ENCODE measurements around the gene OGFOD3.
"Not testable (repeated sequence)": the region's sequence is repeated elsewhere in the genome, so short reads cannot be mapped to it uniquely, and the experiment has no call there.

Gene OGFOD3, protein sequence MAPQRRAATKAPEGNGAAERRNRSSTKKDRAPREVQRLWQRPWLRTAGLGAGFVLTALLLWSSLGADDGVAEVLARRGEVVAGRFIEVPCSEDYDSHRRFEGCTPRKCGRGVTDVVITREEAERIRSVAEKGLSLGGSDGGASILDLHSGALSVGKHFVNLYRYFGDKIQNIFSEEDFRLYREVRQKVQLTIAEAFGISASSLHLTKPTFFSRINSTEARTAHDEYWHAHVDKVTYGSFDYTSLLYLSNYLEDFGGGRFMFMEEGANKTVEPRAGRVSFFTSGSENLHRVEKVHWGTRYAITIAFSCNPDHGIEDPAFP

DNA sequence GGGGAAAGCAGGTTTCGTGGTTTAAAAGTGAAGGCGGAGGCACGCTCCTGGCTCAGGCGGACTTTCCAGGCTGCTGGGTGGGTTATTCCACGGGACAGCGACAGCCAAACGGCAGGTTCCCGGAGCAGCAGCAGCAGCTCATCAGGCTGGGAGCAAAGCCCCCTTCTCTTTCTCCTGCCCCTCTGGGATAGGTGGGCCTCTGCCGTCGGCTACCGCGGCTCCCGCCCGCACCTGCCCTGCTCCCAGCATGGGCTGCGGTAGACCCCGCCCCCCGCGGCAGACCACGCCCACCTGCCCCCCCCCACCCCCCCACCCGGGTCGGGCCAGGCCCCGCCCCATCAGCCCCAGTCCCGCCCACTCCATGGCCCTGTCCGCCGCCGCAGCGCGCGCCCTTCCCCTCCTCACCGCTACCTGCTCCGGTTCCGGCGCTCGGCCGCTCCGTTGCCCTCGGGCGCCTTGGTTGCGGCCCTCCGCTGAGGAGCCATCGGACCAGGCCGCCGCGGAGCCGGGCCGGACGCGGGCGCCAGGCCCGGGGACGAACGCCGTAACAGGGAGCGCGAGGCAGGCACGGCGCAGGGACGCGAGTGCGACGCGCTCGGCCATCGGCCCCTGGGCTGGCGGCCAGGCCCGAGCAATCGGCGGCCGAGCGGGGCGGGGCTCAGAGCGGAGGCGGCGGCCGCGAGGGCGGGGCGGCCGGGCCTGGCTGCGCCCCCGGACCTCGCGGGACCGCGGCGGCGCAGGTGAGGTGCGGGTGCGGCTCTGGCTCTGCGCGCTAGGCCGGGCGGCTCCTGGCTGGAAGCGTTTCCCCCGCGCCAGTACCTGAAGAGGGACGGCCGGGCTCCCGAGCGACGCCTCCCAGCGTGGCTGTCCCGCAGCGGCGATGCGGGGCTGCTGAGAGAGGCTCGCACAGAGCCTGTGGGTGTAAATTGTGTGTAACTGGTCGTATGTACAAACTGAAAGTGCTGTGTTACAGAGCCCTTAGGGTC is at the start of gene OGFOD3, which contains the start of gene HEXD:
Gene OGFOD3 (minus strand): TSS at position 586 of the 986 bp plus-strand sequence. CDS start 101 bp downstream, at position 485.
Gene HEXD (plus strand): TSS at position 347 of the 986 bp plus-strand sequence. CDS start 1,453 bp downstream, outside the sequence.
- peak; percentile 64 to 68 for DNase-seq (ENCODE audit: low read depth in 2 of 2, low spot score in 1 of 2)

- DNase-seq (ENCODE audit: low read depth in 2 of 2, low spot score in 1 of 2), result no peak
Observed at GRCh38 chr17:82465023-82465603, 46.7 kb upstream of the OGFOD3 start.

DNA sequence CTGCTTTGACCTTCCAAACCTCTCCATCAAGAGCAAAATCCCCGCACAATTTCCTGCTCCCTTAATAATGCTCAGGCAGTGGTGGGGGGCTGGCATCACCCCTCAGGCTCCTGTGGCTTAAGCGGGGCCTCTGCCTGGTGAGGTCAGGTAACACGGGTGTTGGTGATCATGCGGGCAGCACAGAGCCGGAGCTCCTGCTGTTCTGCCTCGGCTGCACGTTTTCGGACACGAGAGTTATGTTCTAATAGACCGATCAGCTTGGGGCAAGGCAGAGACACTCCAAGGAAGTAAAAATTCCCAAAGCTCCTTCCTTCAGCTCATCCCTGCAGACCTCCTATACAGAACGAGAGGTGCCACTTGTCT is 46.2 kb upstream of the OGFOD3 start:
- no peak for DNase-seq (ENCODE audit: low read depth in 2 of 2, low spot score in 1 of 2)

- no peak for DNase-seq (ENCODE audit: low read depth in 2 of 2, low spot score in 1 of 2)
Observed at GRCh38 chr17:82463925-82464566, 45.7 kb upstream of the OGFOD3 start.

GRCh38 chr17:82463391-82463790 is 45.0 kb upstream of the OGFOD3 start:
- no peak for DNase-seq (ENCODE audit: low read depth in 2 of 2, low spot score in 1 of 2)

GRCh38 chr17:82461827-82462524 is 43.6 kb upstream of the OGFOD3 start:
- no peak for DNase-seq (ENCODE audit: low read depth in 2 of 2, low spot score in 1 of 2)

- not testable (repeated sequence) for DNase-seq (ENCODE audit: low read depth in 2 of 2, low spot score in 1 of 2)
Observed at GRCh38 chr17:82459936-82460335, 41.5 kb upstream of the OGFOD3 start.

DNA sequence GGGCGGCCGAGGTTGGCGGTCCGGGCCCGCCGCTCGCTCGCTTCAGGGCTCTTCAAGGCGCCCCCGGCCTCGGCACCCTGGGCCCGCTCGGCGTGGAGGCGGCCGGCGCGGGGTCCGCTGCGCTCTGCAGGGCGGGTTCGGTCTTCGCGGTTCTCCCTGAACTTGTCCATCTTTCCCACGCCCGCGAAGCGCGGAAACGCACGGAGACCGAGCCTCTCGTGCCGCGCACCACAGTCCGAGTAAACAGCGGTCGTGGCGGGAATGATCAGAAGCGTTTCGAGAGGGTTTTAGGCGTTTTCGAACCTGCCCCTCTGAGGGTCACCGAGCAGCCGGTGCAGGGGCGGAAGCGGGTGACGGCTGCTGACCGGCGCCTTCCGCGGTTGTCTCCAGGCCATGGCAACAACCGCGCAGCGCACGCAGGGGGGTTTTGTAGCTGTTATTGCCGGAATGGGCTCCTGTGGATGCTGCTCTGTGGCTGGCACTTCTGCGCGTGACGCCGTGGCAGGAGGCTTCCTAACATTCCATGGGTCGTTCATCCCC is 40.6 kb upstream of the OGFOD3 start:
- DNase-seq (ENCODE audit: low read depth in 2 of 2, low spot score in 1 of 2), result no peak

DNA sequence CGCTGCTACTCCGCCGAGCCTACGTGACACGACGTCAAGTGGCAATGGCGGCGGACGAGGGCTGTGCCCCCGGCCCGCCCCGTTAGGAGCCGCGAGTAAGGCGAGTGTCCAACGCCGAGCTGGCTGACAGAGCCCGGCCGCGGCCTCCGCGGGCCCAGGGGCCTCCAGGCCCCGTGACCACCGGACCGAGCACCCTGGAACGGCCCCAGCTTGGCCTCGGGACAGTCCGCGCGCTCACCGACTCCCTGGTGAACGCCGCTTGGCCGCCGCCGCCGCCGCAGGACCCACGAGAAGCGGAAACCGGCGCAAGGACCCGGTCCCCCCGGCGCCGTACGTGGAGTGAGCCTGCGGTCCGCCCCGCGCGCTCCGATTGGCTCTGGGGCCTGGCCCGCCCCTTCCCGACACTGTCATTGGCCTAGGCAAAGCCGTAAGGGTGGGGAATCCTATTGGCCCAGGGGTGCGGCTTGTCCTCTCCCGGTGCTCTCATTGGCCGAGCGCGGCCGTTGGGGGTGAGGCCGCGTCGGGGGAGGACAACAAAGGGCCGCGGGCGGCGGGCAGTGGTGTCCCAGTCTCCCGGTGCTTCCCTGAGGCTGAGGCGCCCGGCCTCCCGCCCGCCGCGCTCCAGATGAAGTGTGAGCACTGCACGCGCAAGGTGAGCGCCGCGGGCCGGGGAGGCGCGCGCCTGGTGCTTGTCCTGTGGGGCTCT is 39.9 kb upstream of the OGFOD3 start, which contains the start of gene NARF:
Gene NARF (plus strand): TSS at position 563 of the 706 bp plus-strand sequence. CDS start 63 bp downstream, at position 626.
- peak; percentile 92 to 94 for DNase-seq (ENCODE audit: low read depth in 2 of 2, low spot score in 1 of 2)

GRCh38 chr17:82457929-82458178 is 39.5 kb upstream of the OGFOD3 start:
- no peak for DNase-seq (ENCODE audit: low read depth in 2 of 2, low spot score in 1 of 2)

GRCh38 chr17:82457073-82457928 is 38.9 kb upstream of the OGFOD3 start:
- no peak for DNase-seq (ENCODE audit: low read depth in 2 of 2, low spot score in 1 of 2)

DNA sequence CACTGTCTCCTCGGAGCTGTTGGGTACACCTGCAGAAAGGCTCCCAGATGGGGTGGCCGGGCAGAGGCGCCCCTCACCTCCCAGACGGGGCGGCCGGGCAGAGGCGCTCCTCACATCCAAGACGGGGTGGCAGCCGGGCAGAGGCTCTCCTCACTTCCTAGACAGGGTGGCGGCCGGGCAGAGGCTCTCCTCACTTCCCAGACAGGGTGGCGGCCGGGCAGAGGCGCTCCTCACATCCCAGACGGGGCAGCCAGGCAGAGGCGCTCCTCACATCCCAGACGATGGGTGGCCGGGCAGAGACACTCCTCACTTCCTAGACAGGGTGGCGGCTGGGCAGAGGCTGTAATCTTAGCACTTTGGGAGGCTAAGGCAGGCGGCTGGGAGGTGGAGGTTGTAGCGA is 35.3 kb upstream of the OGFOD3 start:
- not testable (repeated sequence) for DNase-seq (ENCODE audit: low read depth in 2 of 2, low spot score in 1 of 2)

DNA sequence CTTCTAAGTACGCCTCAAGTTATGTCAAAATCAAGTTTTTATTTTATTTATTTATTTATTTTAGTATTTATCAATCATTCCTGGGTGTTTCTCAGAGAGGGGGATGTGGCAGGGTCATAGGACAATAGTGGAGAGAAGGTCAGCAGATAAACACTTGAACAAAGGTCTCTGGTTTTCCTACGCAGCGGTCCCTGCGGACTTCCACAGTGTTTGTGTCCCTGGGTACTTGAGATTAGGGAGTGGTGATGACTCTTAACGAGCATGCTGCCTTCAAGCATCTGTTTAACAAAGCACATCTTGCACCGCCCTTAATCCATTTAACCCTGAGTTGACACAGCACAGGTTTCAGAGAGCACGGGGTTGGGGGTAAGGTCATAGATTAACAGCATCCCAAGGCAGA is 34.8 kb upstream of the OGFOD3 start:
- DNase-seq (ENCODE audit: low read depth in 2 of 2, low spot score in 1 of 2), result not testable (repeated sequence)

DNA sequence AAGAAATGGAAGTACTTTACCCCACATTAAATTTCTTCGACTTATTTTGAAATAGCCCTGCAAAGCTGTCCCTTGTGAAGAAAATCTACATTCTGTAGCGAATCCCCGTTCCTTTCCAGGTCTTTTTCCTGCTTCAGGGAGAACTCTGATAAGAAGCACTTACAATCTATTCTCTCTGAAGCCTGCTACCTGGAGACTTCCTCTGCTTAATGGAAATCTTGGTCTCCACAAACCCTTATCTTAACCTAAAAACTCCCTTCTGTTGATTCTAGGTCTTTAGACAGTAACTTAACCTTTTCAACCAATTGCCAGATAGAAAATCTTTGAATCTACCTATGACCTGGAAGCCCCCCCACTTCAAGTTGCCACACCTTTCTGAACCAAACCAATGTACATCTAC is 33.8 kb upstream of the OGFOD3 start:
- no peak for DNase-seq (ENCODE audit: low read depth in 2 of 2, low spot score in 1 of 2)

DNA sequence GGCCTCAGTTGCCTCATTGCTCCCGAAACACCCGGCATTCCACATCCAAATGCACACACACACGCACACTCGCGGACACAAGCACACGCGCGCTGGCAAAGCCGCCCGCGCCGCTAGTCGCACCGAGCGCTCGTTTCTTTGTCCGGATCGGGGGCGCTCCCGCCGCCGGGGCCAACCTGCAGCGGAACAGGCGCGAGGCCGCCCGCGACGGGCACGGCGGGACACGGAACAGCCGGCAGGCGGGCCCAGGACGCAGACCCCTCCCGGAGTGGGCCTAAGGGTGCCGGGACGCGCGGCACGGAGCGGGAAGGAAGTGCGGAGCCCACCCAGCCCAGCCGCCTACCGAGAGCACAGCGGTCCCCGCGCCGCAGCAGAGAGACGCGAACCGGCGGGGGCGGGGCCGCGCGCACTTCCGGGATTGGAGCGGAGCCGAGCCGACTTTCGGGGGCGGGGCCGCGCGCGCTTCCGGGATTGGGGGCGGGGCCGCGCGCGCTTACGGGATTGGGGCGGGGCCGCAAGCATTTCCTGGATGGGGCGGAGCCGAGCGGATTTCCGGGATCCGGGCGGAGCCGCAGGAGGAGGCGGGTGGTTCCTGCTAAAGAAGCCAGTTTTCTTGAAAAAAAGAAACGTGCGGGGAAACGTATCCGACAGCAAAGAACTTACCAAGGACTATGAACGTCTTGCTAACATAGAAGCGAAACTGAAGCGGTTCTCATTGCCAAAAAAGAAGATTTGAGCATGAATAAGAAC is 32.1 kb upstream of the OGFOD3 start, which contains the start of gene CYBC1:
Gene CYBC1 (minus strand): TSS at position 396 of the 750 bp plus-strand sequence. CDS start 1,498 bp downstream, outside the sequence.
- peak; percentile 86 to 89 for DNase-seq (ENCODE audit: low read depth in 2 of 2, low spot score in 1 of 2)

- peak in 1 of 2 donors; percentile 15 for DNase-seq (ENCODE audit: low read depth in 2 of 2, low spot score in 1 of 2)
Observed at GRCh38 chr17:82449883-82450356, 31.5 kb upstream of the OGFOD3 start.

- DNase-seq (ENCODE audit: low read depth in 2 of 2, low spot score in 1 of 2), result peak; percentile 40 to 51
Observed at GRCh38 chr17:82449131-82449882, 30.9 kb upstream of the OGFOD3 start.

All from stimulated activated CD8-positive, alpha-beta memory T cell treated with anti-CD3 and anti-CD28 coated beads, Interleukin-4, amount 100 ng/mL, for 1 hour (primary cell).